Measurements from ENCODE around the gene RFNG.

RFNG gene

DNA sequence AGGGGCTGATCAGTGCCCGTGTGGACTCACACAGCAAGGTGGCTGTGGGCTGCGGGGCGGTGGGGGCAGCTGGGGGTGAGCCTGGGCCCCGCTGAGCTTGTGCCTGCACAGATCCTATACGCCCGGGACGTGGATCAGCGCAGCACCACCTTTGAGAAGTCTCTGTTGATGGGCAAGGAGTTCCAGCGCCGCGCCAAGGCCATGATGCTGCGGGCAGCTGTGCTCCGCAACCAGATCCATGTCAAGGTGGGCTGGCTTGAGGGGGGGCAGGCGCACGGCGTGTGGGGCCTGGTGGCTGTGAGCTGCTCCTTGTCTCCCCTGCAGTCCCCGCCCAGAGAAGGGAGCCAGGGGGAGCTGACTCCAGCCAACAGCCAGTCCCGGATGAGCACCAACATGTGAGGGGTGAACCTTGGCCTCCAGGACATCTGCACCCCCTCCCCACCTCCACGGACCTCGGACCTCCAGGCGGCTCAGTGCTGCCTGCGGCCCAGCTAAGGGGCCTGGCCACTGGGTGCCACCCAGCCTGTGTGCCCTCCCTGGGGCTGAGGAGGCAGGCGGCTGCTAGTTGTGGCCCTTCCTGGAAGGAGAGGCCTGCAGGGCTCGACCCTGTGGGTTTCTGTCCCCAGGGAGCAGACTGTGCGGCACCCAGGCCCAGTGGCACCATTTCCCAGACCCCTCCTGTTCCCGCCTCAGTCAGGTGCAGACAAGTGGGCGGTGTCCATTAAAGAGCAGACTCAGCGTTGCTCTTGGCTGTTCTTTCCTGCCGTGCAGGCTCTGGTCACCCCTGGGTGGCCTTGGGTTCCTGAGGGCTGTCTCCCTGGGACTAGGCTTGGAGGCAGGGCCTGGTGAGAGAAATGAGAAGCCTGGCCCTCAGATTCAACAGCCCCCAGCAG, 5.4 kb upstream of the RFNG start:
- DNase-seq = no peak

DNA sequence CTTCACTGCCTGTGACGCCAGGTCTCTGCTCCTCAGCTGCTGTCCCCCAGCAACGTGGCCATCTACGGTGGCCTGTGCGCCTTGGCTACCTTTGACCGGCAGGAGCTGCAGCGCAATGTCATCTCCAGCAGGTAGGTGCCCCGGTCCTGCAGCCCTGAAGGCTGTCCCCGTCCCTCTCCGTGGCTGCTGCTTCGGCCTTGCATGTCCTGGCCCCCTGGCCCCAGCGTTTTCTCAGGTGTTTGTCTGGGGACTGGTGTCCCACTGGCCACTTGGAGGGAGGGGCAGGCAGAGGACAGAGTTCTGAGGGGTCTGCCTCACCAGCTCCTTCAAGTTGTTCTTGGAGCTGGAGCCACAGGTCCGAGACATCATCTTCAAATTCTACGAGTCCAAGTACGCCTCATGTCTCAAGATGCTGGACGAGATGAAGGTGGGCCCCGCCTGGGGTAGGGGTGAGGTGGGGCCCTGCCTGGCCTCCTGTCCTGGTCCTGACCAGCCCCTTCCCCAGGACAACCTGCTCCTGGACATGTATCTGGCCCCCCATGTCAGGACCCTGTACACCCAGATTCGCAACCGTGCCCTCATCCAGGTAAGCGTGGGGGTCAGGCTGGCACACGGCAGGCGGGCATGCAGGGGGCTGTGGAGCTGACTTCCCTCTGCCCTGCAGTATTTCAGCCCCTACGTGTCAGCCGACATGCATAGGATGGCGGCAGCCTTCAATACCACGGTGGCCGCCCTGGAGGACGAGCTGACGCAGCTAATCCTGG, 4.5 kb upstream of the RFNG start:
- DNase-seq = no peak

DNA sequence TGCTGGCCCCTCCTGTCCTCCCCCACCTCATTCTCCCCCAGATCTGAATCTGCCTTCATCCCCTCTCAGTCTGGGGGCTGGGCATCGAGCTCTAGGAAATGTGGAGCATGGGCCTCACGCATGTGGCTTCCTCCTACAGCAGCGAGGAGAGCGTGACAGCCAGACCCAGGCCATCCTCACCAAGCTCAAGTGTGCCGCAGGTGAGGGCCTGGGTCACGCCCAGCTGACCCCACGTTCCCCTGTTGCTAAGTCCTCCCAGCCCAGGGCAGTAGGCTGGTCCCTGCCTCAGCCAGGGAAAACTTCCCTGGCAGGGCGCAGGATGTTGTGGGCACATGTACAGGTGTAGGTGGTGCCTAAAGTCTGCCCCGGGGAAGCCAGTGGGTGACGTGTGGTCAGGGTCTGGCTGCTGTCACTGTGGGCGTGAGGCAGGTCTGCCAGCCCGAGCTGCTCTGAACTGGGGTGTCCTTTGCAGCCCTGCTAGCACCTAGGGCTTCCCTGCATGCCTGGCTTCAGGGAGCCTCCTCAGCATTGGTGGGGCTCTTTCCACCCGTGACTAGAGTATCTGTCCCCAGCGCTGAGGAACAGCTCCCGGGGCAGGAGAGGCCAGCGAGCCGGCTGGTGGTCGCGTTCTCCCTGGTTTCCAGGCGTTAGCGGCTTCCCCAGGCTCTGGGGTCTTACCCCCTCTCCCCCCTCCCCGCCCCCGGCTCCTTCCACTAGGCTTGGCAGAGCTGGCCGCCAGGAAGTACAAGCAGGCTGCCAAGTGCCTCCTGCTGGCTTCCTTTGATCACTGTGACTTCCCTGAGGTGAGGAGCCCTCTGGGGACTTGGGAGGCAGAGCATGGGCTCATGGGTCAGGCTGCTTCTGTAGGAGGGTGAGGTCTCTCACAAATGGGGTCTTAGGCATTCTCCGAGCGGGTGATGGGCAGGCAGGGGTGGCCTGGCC, 3.7 kb upstream of the RFNG start:
- DNase-seq = no peak

DNA sequence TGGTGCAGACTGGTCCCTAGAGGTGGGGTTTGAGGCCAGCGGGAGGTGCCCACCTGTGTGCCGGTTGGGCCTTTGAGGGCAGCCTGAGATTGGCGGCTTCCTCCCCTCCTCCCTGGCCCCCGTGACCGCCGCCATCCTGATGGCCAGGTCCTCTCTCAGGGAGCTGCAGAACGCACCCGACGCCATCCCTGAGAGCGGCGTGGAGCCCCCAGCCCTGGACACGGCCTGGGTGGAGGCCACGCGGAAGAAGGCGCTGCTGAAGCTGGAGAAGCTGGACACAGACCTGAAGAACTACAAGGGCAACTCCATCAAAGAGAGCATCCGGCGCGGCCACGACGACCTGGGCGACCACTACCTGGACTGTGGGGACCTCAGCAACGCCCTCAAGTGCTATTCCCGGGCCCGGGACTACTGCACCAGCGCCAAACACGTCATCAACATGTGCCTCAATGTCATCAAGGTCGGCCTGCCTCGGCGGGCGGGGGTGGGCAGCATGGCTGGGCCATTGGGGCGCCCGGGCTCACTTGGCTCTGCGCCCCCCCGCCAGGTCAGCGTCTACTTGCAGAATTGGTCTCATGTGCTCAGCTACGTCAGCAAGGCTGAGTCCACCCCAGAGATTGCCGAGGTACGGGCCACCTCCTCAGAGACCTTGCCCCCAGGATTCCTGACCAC, 2.9 kb upstream of the RFNG start:
- no peak for DNase-seq

DNA sequence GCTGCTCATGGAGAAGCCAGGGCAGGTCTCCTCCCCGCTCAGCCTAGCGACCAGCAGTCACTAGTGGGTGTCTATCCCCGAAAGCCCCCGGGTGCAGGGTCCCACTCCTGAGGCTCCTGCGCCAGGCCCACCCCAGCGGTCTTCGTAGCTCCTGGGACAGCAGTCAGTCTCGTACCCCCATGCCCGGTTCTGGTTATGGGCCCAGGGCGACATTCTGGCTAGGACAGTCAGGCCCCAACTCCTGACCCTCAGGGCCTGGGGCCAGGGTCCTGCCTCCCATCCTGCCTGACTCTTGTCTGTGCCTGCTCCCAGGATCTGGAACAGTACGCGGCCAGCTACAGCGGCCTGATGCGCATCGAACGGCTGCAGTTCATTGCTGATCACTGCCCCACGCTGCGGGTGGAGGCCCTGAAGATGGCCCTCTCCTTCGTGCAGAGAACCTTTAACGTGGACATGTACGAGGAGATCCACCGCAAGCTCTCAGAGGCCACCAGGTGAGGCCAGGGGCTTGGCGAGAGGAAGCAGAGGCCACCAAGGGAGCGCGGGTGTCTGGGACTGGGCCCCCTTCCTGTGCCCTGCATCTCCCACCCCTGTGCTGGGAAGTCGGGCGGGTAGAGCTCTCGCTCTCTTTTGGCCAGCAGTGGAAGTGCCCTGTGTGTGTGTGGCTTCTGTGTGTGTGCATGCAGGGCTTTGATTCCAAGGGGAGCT, 2.1 kb upstream of the RFNG start:
- no peak for DNase-seq

DNA sequence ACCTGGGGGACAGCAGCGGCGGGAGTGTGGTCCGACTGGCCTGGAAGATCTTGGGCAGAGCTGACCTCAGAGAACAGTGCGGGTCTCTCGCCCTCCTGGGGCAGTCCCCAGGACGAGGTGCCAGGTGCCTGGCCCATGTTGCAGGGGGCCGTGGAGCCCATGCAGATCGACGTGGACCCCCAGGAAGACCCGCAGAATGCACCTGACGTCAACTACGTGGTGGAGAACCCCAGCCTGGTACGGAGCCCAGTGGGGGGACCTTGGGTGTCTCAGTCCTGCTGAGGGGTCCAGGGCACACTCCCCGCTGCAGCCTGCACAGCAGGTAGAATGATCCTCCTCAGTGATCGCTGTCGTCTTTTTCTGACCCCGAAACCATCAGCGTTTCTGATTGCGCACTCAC, 1.5 kb upstream of the RFNG start:
- DNase-seq = no peak

DNA sequence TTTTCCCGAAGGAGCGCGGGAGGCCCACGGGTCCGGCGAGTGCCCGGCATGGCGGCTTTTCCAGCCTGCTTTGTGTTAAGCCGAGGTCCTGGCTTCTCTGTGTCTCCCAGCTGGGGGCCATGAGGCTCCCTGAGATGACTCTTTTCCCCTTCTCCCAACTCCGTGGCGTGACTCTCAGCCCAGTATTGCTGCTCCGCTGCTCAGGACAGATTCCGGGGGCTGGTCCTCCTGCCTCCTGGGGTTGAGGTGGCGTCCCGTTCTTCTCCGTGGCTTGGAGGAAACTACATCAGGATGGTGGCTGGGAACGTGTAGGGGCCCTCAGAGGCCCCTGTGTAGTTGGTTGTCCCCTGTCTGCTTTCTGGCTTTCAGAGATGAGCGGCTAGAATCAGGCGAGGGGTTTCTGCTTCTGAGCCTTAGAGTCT, 1.0 kb upstream of the RFNG start:
- DNase-seq = no peak

DNA sequence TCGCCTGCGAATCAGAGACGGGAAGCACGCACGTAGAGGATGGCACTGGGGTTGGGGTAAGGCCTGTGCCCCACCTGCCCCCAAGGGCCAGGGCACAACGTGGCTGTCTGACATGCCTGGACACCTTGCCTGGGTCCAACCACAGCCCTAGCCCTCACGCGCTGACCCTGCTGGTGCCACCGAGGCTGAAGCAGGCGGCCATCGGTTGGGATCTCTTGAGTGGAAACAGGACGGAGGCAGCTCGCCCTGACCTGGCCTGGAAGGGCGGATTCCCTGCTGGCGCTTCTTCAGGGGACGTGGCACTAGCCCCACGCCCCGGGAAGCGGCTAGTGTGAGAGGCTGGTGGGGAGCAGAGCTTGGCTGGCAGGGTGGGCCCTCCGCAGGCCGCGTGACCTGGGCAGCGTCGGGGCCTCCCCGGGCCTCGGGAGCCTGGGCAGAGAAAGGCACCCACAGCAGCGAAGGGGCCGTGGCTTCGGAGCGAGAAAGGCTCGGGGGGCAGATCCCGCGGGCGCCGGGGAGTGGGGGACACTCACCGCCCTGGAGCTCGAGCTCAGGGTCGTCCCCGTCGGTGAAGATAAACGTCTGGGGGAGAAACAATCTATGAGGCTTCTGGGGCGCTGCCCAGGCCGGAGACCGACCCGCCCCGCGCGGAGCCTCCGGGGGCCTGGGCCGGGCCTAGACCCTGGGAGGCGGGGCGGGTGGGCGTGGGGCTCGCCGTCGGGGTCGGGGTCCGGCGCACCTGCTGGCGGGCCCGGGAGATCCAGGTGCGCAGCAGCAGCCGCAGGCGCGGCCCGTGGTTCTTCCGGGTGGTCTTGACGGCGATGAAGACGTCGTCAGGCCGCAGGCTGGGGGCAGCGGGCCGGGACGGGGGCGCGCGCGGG, 610 bp downstream of the RFNG start:
- no peak for DNase-seq

DNA sequence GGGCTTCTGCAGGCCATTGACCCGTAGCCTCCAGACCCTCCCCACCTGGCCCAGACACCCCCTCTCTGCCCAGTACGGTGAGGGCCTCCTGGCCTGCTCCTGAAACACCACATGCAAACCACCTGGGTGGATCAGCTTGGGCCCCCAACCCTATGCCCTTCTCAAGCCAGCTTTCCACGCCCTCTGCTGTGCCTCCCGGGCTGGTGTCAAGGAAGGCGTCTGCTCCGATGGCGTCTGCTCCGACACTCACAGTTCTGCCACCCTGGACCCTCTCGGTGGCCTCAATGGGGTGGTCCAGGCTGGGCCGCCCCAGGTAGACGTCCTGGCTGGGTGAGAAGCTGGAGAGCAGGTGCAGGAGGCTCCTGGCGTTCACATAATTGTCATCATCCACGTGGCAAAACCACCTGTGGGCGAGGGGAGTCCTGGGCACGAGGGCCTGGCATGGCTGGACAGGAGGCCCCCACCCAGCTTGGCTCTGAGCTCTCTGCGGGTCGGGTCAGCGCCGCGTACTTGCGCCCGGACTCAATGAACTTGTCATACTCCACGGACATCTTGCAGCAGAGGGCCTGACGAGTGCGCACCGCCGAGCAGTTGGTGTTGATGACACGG, 1.4 kb downstream of the RFNG start:
- no peak for DNase-seq

DNA sequence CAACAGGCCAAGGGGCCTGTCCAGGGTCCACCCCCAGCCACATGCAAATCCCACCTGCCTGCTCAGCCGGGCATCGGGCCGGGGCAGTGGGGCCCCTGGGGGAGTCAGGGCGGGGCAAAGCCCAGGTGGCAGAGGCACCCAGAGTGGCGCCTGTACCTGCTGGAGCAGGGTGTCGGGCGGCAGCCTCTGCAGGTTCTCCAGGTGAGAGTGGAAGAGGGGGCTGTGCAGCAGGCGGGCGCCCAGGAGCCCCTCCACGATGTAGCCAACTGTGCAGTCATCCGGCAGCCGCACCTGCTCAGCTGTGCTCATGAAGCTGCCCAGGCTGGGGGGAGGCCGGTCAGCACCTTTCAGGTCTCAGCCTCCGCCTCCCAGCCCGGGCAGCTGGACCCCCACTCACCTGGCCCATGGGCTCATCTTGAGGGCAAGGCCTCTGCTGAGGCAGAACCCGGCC, 2.1 kb downstream of the RFNG start:
- no peak for DNase-seq

DNA sequence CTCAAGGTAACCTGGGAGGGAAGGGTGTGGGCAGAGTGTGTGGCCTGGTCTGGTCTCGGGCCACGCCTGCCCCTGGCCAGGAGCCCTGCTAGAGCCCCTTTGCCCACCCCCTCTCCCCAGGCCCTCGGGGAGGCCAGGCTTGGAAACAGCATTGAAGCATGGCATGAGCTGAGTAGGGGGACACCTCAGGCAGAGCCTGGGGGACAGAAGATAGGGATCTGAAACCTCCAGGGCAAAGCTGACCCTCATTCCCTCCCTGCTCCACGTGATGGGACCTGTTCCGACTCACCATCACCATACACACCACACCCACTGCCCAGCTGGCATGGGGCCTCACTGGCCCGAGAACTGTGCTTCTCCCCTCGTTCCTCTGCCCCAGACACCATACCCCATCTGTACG, 2.5 kb downstream of the RFNG start:
- DNase-seq = no peak

DNA sequence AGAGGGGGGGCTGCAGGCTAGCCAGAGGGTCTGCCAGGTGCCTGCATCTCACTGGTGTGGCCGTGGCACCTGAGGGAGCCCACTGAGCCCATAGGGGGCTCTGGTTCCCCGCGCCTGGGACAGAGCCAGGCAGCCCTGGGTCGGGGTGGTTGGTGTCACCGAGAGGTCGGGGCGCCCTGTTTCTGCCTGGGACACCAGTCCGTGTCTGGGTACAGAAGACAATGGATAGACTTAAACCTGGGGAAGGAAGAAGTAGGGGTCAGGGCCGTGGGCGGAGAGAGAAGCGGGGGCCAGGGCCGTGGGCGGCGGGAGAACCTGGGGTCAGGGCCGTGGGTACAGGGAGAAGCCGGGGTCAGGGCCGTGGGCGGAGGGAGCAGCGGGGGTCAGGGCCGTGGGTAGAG, 3.0 kb downstream of the RFNG start:
- no peak for DNase-seq

DNA sequence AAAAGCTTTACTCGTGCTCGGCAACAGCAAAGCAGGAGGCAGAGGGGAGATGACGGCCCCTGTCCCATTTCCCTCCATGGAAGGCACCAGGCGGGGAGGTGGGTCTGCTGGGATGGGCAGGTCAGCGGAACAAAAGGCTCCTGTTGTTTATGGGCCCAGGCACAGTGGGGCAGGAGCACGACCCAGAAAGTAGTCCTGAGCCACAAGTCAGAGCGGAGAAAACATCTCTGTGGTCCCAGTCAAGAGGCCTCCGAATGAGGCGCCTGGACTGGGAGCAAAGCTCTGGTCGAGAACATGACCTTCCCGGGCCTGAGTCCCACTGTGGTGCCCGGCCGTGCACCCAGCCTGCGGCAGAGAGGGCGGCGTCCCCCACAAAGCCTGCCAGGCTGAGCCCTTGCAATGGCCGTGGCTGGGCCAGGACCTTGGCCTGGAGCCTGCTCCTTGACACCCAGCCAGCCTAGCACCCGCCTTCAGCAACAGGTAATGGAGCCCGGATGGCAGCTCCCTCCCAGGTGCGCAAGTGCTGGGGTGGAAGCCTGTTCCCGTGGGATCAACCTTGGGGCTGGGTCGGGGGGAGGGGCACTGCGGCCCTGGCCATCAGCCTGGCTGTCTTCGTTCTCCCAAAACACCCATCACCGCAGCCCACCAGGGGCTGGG, 3.6 kb downstream of the RFNG start:
- no peak for DNase-seq

DNA sequence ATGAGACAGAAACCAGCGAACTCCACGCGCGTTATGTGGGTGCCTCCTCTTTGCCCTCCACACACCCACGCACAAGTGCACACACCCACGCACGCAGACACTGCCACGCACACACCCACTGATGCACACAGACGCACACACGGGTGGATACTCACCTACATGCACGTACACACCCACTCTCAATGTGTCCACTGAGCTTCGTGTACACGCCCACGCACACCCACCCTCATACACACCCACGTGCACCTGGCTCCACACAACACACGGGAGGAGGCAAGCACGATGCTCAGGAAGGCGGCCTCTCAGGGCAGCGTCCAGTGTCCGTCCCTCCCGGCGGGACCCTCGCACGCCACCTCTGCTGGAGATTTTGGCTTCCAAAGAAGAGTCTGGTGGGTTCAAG, 4.2 kb downstream of the RFNG start:
- DNase-seq = no peak

DNA sequence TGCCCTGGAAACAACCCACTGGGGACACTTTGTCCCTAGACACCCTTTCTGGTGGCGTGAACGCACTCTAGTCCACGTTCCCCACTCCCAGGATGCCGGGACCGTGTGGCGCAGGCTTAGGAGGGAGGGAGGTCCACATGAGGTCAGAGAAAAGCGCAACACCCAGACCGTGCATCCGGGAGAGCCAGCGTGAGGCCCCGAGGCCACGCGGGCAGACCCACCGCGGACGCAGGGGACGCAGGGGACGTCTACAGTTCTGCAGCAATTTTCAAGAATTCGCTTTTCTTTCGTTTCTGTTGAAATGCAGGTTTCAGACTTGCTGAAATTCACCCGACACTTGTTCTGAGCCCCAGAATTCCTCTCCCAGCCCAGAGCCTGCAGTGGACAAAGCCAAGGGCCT, 4.7 kb downstream of the RFNG start:
- no peak for DNase-seq

DNA sequence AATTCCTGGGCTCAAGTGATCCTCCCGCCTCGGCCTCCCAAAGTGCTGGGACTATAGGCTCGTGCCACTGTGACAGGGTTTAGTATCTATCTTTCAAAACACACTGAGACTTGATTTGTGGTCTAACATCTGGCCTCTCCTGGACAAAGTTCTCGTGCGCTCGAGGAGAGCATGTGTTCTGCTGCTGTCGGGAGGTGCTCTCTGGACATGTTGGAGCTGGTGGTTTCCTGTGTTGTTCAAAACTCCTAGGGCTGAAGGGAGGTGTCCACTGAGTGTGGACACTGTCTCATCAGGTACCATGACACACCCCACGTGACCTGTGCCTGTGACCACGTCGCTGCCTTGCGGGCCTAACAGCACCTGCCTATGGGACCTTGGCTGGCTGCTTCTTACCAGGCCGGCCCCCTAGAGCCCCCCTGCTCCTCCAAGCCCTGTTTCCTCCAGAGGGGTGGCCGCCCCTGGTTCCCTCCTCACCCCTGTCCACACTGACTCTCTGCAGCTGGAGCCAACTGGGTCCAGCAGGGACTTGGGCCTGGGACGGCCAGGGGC, 5.6 kb downstream of the RFNG start:
- DNase-seq = no peak

DNA sequence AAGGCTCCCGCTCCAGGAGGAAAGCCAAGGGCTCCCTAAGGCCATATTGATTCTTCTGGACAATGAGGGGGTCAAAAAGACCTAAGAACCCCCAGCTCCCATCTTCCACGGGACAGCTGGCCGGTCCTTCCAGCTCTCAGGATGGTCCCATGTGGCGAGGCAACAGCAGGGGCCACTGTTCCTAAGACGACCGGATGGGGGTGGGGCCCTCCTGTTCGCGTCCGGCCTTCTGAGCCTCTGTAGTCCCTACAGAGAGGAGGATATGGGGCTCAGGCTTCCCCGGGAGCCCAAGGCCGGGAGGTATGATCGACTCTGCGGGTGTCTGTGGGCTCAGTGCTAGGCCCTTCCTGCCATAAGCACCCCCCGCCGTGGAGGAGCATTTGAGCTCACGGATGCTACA, 8.1 kb downstream of the RFNG start:
- no peak for DNase-seq

DNA sequence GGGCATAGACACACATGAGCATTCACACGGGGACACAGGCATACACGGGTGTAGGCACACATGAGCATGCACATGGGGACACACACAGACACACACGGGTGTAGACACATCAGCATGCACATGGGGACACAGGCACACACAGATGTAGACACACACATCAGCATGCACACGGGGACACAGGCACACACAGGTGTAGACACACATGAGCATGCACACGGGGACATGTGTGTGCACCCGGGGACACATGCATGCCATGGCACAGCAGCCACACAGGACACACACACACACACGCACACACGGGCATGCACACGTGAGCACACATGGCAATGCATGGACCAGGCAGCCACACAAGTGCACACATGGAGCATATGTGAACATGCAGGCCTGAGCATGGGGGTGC, 9.0 kb downstream of the RFNG start:
- no peak for DNase-seq

DNA sequence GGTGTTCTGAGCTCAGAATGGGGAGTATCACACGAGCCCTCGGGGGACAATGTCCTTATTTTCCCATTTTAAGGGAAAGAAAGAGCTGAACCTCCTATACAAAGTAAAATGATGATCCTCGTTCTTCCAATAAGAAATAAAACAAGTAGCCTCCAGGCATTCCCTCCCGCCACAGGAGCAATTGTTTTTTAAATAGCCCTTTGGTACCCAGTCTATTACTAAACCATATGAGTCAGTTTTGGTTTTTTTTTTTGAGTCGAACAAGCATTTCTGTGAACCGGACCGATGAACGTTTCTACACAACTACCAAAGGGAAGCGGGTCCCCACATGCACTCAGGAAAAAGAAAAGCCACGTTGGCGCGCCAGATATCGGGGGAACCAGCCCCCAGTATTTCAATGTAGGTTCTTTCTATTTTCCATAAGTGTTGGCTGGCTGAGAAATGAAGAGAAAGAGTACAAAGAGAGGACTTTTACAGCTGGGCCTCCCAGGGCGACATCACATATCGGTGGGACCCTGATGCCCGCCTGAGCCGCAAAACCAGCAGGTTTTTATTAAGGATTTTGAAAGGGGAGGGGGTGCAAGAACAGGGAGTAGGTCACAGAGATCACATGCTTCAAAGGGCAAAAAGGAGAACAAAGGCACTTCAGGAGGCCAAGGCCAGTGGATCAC, 10.3 kb downstream of the RFNG start:
- no peak for DNase-seq

Measured in KG1 (cell line).